T1000 (cell line): ENCODE measurements around the gene GGT1.
A peak's percentile ranks its signal among the peaks of the same experiment; 100 is the strongest.
"Not testable (repeated sequence)": the region's sequence is repeated elsewhere in the genome, so short reads cannot be mapped to it uniquely, and the experiment has no call there.

Source experiments
- DNase-seq: peaks from one replicate; lab custom pipeline; 2025; ENCODE audit warnings: mixed read lengths; lab: John Stamatoyannopoulos, UW

GGT1 gene

GRCh38 chr22:24599958-24600715, 2.9 kb upstream of the GGT1 start:
- not testable (repeated sequence) for DNase-seq

- DNase-seq, result no peak
Observed at GRCh38 chr22:24601217-24602104, 1.5 kb upstream of the GGT1 start.

GRCh38 chr22:24602105-24602749, 766 bp upstream of the GGT1 start:
- not testable (repeated sequence) for DNase-seq

GRCh38 chr22:24603770-24604629, 1.0 kb downstream of the GGT1 start:
- not testable (repeated sequence) for DNase-seq

- not testable (repeated sequence) for DNase-seq
Observed at GRCh38 chr22:24606340-24606739, 3.3 kb downstream of the GGT1 start.

GRCh38 chr22:24607429-24607983, 4.5 kb downstream of the GGT1 start:
- DNase-seq, result peak; percentile 6

- not testable (repeated sequence) for DNase-seq
Observed at GRCh38 chr22:24608327-24608726, 5.3 kb downstream of the GGT1 start.

- DNase-seq, result not testable (repeated sequence)
Observed at GRCh38 chr22:24609888-24610287, 6.9 kb downstream of the GGT1 start.

GRCh38 chr22:24614794-24615193, 11.8 kb downstream of the GGT1 start:
- DNase-seq, result not testable (repeated sequence)

- DNase-seq, result not testable (repeated sequence)
Observed at GRCh38 chr22:24621244-24621643, 18.3 kb downstream of the GGT1 start.

- DNase-seq, result not testable (repeated sequence)
Observed at GRCh38 chr22:24622596-24622995, 19.6 kb downstream of the GGT1 start.

GRCh38 chr22:24627911-24628310, 24.9 kb downstream of the GGT1 start:
- not testable (repeated sequence) for DNase-seq

GRCh38 chr22:24629069-24629468, 26.1 kb downstream of the GGT1 start:
- not testable (repeated sequence) for DNase-seq

- not testable (repeated sequence) for DNase-seq
Observed at GRCh38 chr22:24630812-24631427, 27.9 kb downstream of the GGT1 start.

GRCh38 chr22:24631430-24632122, 28.6 kb downstream of the GGT1 start:
- DNase-seq, result not testable (repeated sequence)

- not testable (repeated sequence) for DNase-seq
Observed at GRCh38 chr22:24632642-24633041, 29.6 kb downstream of the GGT1 start.

GRCh38 chr22:24633231-24634023, 30.4 kb downstream of the GGT1 start:
- not testable (repeated sequence) for DNase-seq

- DNase-seq, result not testable (repeated sequence)
Observed at GRCh38 chr22:24634776-24635389, 31.9 kb downstream of the GGT1 start.

GRCh38 chr22:24636513-24636912, 33.5 kb downstream of the GGT1 start:
- not testable (repeated sequence) for DNase-seq
